Right lobe of liver (tissue), 6 donors: Measurements from ENCODE around the gene GXYLT2. TPM values are rescaled to one million over a fixed set of nuclear protein-coding genes. Genes with fewer than 3 reads are reported as not detected.

Experiments
- ATAC-seq, 4 donors: fragments of 200-7000 bp; cut with Tn5 transposase; one replicate each; pipeline ENCODE4 v1.9.1; 2020; ENCODE audit warnings: mild to moderate bottlenecking in 4 of 4, moderate library complexity in 4 of 4
- DNase-seq, 3 donors: peaks; one replicate each; pipeline ENCODE4 v3.0.0-alpha.2; 2020
- H3K27ac ChIP-seq, 3 donors: fragments of 200-600 bp; one replicate each; pipeline ENCODE4 v1.8.0; 2022
- H3K27me3 ChIP-seq, 2 donors: fragments of 200-600 bp; one replicate each; pipeline ENCODE4 v1.8.0; 2022
- H3K36me3 ChIP-seq, 4 donors: fragments of 200-600 bp; sonication (generic) in 1 of 4; one replicate each; pipeline versions ENCODE4 v1.5.1 to v1.8.0; 2017 to 2022; ENCODE audit warnings: control low read depth in 1 of 4
- H3K4me1 ChIP-seq, 4 donors: fragments of 200-600 bp; sonication (generic) in 1 of 4; one replicate each; pipeline versions ENCODE4 v1.5.1 to v1.8.0; 2017 to 2022; ENCODE audit warnings: control low read depth in 1 of 4
- H3K4me3 ChIP-seq, 3 donors: fragments of 200-600 bp; one replicate each; pipeline ENCODE4 v1.8.0; 2022
- H3K9me3 ChIP-seq, 4 donors: fragments of 200-600 bp; sonication (generic) in 1 of 4; one replicate each; pipeline versions ENCODE4 v1.5.1 to v1.8.0; 2017 to 2022; ENCODE audit warnings: control low read depth in 1 of 4
- POLR2A ChIP-seq: fragments of 450-650 bp; IDR thresholded peaks from one replicate; pipeline ENCODE4 v1.6.1; 2017; ENCODE audit warnings: antibody characterized with exemption, mild to moderate bottlenecking
- WGBS: methylation state at CpG from one replicate; pipeline ENCODE4 v1.1.6; 2018; ENCODE audit warnings: low coverage, low lambda C conversion rate; ENCODE audit not compliant: insufficient coverage; ENCODE audit errors: missing lambda C conversion rate; 5-methylcytosine and 5-hydroxymethylcytosine counted together
- intact Hi-C, 2 donors: fragments of 100-400 bp; cut with DNase I; formaldehyde crosslinking; loops; one replicate each; pipeline versions ENCODE4 v1.11.2 to v1.14.1; 2022
- total RNA-seq, 6 experiments: library from RNA; depleted of rRNA in 2 of 6; stranded (reverse); fragments of >200 nt in 2 of 6; fragmentation: NEBNext Ultra II Directional in 3 of 6; extraction: Animal tissue kit (Norgen Biotek cat#: 25700) in 3 of 6; gene quantifications; one replicate each; pipeline versions ENCODE4 v1.1.0 to v1.2.4, GENCODE V29; 2016 to 2023
- TF ChIP-seq, protein P1 (sequence below), 4 donors: fragments of 200-600 bp in 3 of 4; fragments of 450-650 bp in 1 of 4; IDR thresholded peaks; one replicate each; pipeline versions ENCODE4 v1.5.1 to v1.8.0; 2016 to 2022; ENCODE audit warnings: antibody characterized with exemption in 4 of 4, mild to moderate bottlenecking in 2 of 4
- donor health status: DM: no; HTN: yes; CAD: no.
- donor health status: DM: no; HTN: no; CAD: no.
- donor health status: DM: no; HTN: no; CAD: no.
- donor health status: DM: no; HTN: yes; CAD: no.
- donor health status: DM: no; HTN: yes; CAD: no.

Gene GXYLT2
- total RNA-seq, 6 experiments from 2014 or later: 0.06 to 0.69 (median 0.12) TPM; not detected in 1

DNA sequence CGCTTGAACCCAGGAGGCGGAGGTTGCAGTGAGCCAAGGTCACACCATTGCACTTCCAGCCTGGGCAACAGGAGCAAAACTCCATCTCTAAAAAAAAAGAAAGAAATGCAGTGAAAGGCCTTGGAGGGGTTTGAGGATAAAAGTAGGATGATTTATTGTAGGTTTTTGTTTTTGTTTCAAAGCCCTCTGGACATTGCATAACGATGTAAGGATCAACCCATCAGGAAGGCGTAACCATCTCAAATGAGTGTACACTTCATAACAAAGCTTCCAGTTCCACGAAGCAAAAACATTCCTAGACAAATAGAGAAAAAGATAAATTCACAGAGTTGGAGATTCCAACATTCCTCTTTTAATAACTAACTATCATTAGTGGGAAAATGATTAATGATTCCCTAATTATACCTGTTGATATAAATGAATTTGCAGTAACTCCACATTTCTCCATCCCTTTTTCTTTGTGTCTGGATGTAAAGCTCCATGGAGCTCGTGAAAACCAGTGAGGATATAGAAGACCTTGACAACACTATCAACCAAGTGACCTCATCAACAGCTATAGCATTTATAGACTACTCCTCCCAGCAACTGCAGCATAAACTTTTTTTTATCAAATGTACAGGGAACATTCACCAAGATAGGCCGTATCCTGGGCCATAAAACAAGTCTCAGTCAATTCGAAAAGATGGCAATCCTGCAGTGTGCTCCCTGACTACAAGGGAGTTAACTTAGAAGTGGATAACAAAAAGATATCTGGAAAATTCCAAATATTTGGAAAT is 60.1 kb downstream of the GXYLT2 start:
- Histone ChIP-seq H3K9me3 (no peaks in the 10 kb centered on the region), H3K36me3 (no peaks in the 10 kb centered on the region), H3K27ac (no peak overlapping the region), H3K27me3 (no peaks in the 10 kb centered on the region), H3K4me1 (peaks cover 0 to 33% (median 5%) of the 10 kb centered on the region in 4 donors), H3K4me3 (no peak overlapping the region)
- no peak for DNase-seq
- whole genome bisulfite sequencing: 68% methylated on average over 8 of the region's 8 CpGs
- TF ChIP-seq, protein P1, sequence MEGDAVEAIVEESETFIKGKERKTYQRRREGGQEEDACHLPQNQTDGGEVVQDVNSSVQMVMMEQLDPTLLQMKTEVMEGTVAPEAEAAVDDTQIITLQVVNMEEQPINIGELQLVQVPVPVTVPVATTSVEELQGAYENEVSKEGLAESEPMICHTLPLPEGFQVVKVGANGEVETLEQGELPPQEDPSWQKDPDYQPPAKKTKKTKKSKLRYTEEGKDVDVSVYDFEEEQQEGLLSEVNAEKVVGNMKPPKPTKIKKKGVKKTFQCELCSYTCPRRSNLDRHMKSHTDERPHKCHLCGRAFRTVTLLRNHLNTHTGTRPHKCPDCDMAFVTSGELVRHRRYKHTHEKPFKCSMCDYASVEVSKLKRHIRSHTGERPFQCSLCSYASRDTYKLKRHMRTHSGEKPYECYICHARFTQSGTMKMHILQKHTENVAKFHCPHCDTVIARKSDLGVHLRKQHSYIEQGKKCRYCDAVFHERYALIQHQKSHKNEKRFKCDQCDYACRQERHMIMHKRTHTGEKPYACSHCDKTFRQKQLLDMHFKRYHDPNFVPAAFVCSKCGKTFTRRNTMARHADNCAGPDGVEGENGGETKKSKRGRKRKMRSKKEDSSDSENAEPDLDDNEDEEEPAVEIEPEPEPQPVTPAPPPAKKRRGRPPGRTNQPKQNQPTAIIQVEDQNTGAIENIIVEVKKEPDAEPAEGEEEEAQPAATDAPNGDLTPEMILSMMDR (IDR thresholded peaks at IDR 0.05): no peak
- TF ChIP-seq POLR2A: no peak
- intact Hi-C loops: loop anchor here in 1 of 2 donors (10.0 kb wide), 1 partner anchor 117 kb away; the partner anchor contains the start of gene EBLN2
- ATAC-seq: no peak

DNA sequence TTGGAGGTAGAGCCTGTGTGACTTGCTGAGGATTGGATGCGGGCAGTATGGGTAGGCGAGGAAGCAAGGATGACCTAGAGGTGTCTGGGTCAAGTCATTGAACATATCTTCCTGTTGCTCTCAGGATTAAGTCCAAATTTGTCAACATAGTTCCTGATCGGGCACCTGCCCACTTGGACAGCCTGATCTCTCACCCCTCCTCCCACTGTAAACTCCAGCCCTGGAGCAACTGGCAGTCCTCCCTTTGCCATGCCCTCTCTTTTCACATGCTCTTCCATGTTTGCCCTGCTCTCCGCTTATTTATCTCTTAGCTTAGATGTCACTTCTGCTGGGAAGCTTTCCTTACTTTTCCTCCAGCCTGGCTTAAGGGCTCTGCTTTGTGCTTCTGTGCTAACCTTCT is 61.2 kb downstream of the GXYLT2 start:
- DNase-seq: peak; percentile 58 to 85 (median 82)
- Histone ChIP-seq H3K4me3 (no peak overlapping the region), H3K4me1 (peaks cover 0 to 43% (median 7%) of the 10 kb centered on the region in 4 donors), H3K36me3 (no peaks in the 10 kb centered on the region), H3K27me3 (no peaks in the 10 kb centered on the region), H3K27ac (peak overlapping the region in 2 of 3 donors; percentile 62 to 78), H3K9me3 (no peaks in the 10 kb centered on the region)
- 29% methylated on average over 2 of the region's 4 CpGs for WGBS
- intact Hi-C loops: loop anchor here in 1 of 2 donors (10.0 kb wide), 1 partner anchor 116 kb away; the partner anchor contains the start of gene EBLN2
- peak; percentile 87 to 94 (median 90) for ATAC-seq
- no peak for TF ChIP-seq POLR2A
- TF ChIP-seq, protein P1 (IDR thresholded peaks at IDR 0.05): no peak

DNA sequence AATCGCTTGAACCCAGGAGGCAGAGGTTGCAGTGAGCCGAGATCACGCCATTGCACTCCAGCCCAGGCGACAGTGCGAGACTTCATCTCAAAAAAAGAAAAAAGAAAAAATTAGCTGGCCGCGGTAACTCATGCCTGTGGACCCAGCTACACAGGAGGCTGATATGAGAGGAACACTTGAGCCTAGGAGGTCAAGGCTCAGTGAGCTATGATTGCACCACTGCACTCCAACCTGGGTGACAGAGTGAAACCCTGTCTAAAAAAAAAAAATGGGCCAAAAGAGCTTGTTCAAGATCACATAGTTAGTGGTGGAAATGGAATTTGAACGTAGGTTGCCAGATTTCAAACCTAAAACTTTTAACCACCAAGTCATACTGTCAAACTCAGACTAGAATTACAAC is 62.5 kb downstream of the GXYLT2 start:
- Histone ChIP-seq H3K9me3 (no peaks in the 10 kb centered on the region), H3K27ac (peak overlapping the region in 1 of 3 donors; percentile 62), H3K27me3 (no peaks in the 10 kb centered on the region), H3K4me1 (peaks cover 0 to 43% (median 7%) of the 10 kb centered on the region in 4 donors), H3K4me3 (no peak overlapping the region), H3K36me3 (no peaks in the 10 kb centered on the region)
- TF ChIP-seq, protein P1 (IDR thresholded peaks at IDR 0.05): no peak
- no peak for TF ChIP-seq POLR2A
- intact Hi-C loops: no loop called here
- DNase-seq (no peak), ATAC-seq (no peak)
- WGBS: 78% methylated on average over 3 of the region's 8 CpGs

DNA sequence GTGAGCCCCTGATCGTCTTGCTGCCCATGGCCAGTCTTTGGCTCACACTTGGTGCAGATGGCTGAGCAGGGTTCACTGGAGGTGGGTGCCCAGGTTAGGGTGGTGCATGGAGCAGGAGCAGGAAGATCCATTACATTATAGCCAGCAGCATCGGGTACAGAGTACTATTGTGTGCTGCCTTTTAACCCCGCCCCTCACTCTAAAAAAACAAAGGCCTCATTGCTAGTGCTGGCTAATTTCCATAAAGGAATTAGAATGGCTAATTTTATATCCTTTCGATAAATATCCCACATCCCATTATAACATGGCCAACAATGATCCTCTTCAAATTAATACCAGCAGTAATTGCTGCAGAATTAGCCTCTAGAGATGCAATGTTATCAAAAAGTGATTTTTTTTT is 63.0 kb downstream of the GXYLT2 start:
- TF ChIP-seq, protein P1 (IDR thresholded peaks at IDR 0.05): no peak
- no peak for TF ChIP-seq POLR2A
- Histone ChIP-seq H3K9me3 (no peaks in the 10 kb centered on the region), H3K36me3 (no peaks in the 10 kb centered on the region), H3K27me3 (no peaks in the 10 kb centered on the region), H3K4me1 (peaks cover 0 to 44% (median 7%) of the 10 kb centered on the region in 4 donors), H3K4me3 (no peak overlapping the region), H3K27ac (peak overlapping the region in 1 of 3 donors; percentile 62)
- intact Hi-C loops: no loop called here
- DNase-seq: no peak
- 73% methylated on average over 3 of the region's 4 CpGs for WGBS
- no peak for ATAC-seq
